Central memory CD8-positive, alpha-beta T cell (primary cell): ENCODE data around the gene H2AZ2.
A peak's percentile ranks its signal among the peaks of the same experiment; 100 is the strongest.

Experiments
- ATAC-seq: fragments of 150-1000 bp; cut with Tn5 transposase; replicated peaks from 2 replicates; pipeline ENCODE4 v1.10.0; 2022; ENCODE audit warnings: mild to moderate bottlenecking, moderate FRiP score, moderate number of reproducible peaks; ENCODE audit not compliant: poor library complexity, severe bottlenecking; ENCODE audit errors: extremely low read depth
- DNase-seq, 2 donors: peaks; one replicate each; pipeline ENCODE4 v3.0.0; 2021; ENCODE audit warnings: low spot score in 2 of 2
- H3K27ac Mint-ChIP-seq: one replicate; pipeline ENCODE4 v1.8.0; 2022; ENCODE audit warnings: low read depth, mild to moderate bottlenecking, moderate library complexity, mixed read lengths
- H3K27me3 Mint-ChIP-seq: one replicate; pipeline ENCODE4 v1.8.0; 2022; ENCODE audit warnings: mixed read lengths
- H3K36me3 Mint-ChIP-seq: one replicate; pipeline ENCODE4 v1.8.0; 2022; ENCODE audit warnings: mild to moderate bottlenecking, moderate library complexity, mixed read lengths; ENCODE audit not compliant: insufficient read depth
- H3K4me1 Mint-ChIP-seq: one replicate; pipeline ENCODE4 v1.8.0; 2022; ENCODE audit warnings: mixed read lengths
- H3K4me3 Mint-ChIP-seq: one replicate; pipeline ENCODE4 v1.8.0; 2022; ENCODE audit warnings: mild to moderate bottlenecking, moderate library complexity, mixed read lengths
- H3K9me3 Mint-ChIP-seq: one replicate; pipeline ENCODE4 v1.8.0; 2022; ENCODE audit warnings: mixed read lengths

H2AZ2 gene

GRCh38 chr7:44847920-44848634 lies at the start of gene H2AZ2:
Gene H2AZ2 (minus strand): TSS chr7:44848087. CDS start chr7:44847971, 116 bp downstream.
- DNase-seq (peak; percentile 97 to 99), ATAC-seq (peak; percentile 77)
- H3K27me3 Mint-ChIP-seq: no peaks in the 10 kb centered on the region
- H3K9me3 Mint-ChIP-seq: no peaks in the 10 kb centered on the region
- H3K4me3 Mint-ChIP-seq: peak within 1 kb of the TSS; percentile 83
- peaks cover 26% of the 10 kb centered on the region for H3K4me1 Mint-ChIP-seq
- H3K36me3 Mint-ChIP-seq: peaks cover 32% of the 10 kb centered on the region
- peak within 1 kb of the TSS; percentile 95 for H3K27ac Mint-ChIP-seq

- H3K27me3 Mint-ChIP-seq: no peaks in the 10 kb centered on the region
- DNase-seq: no peak
- H3K9me3 Mint-ChIP-seq: no peaks in the 10 kb centered on the region
- no peak overlapping the region for H3K4me3 Mint-ChIP-seq
- H3K27ac Mint-ChIP-seq: no peak overlapping the region
- no peak for ATAC-seq
- H3K4me1 Mint-ChIP-seq: peaks cover 28% of the 10 kb centered on the region
- no peaks in the 10 kb centered on the region for H3K36me3 Mint-ChIP-seq
These were observed 49.4 kb upstream of the H2AZ2 start for GRCh38 chr7:44897309-44897708.

- Mint-ChIP-seq H3K4me1 (peaks cover 46% of the 10 kb centered on the region), H3K9me3 (no peaks in the 10 kb centered on the region), H3K4me3 (no peak overlapping the region), H3K27me3 (no peaks in the 10 kb centered on the region), H3K27ac (peak overlapping the region; percentile 67), H3K36me3 (peaks cover 2% of the 10 kb centered on the region)
- ATAC-seq (no peak), DNase-seq (no peak)
These were observed 47.1 kb upstream of the H2AZ2 start for GRCh38 chr7:44894888-44895580.

GRCh38 chr7:44893710-44894234 lies 45.9 kb upstream of the H2AZ2 start:
- Mint-ChIP-seq H3K27me3 (no peaks in the 10 kb centered on the region), H3K4me3 (no peak overlapping the region), H3K9me3 (no peaks in the 10 kb centered on the region), H3K27ac (peak overlapping the region; percentile 100), H3K36me3 (peaks cover 2% of the 10 kb centered on the region), H3K4me1 (peaks cover 51% of the 10 kb centered on the region)
- ATAC-seq (no peak), DNase-seq (no peak)

GRCh38 chr7:44891791-44892190 lies 43.9 kb upstream of the H2AZ2 start:
- no peak for ATAC-seq
- no peak for DNase-seq
- Mint-ChIP-seq H3K4me1 (peaks cover 49% of the 10 kb centered on the region), H3K27ac (peak overlapping the region; percentile 100), H3K9me3 (no peaks in the 10 kb centered on the region), H3K36me3 (peaks cover 2% of the 10 kb centered on the region), H3K27me3 (no peaks in the 10 kb centered on the region), H3K4me3 (peak overlapping the region; percentile 64)

GRCh38 chr7:44891372-44891771 lies 43.5 kb upstream of the H2AZ2 start:
- ATAC-seq (peak; percentile 99), DNase-seq (peak; percentile 19 to 66)
- Mint-ChIP-seq H3K9me3 (no peaks in the 10 kb centered on the region), H3K36me3 (peaks cover 2% of the 10 kb centered on the region), H3K27me3 (no peaks in the 10 kb centered on the region), H3K4me1 (peaks cover 49% of the 10 kb centered on the region), H3K27ac (peak overlapping the region; percentile 100), H3K4me3 (peak overlapping the region; percentile 64)

GRCh38 chr7:44889086-44889781 lies 41.3 kb upstream of the H2AZ2 start:
- Mint-ChIP-seq H3K36me3 (peaks cover 18% of the 10 kb centered on the region), H3K4me3 (no peak overlapping the region), H3K27ac (peak overlapping the region; percentile 100), H3K27me3 (no peaks in the 10 kb centered on the region), H3K4me1 (peaks cover 54% of the 10 kb centered on the region), H3K9me3 (no peaks in the 10 kb centered on the region)
- ATAC-seq: no peak
- DNase-seq: no peak

GRCh38 chr7:44887293-44887692 lies 39.4 kb upstream of the H2AZ2 start:
- Mint-ChIP-seq H3K36me3 (peaks cover 21% of the 10 kb centered on the region), H3K4me1 (peaks cover 46% of the 10 kb centered on the region), H3K4me3 (no peak overlapping the region), H3K9me3 (no peaks in the 10 kb centered on the region), H3K27me3 (no peaks in the 10 kb centered on the region), H3K27ac (peak overlapping the region; percentile 100)
- DNase-seq (no peak), ATAC-seq (no peak)

- Mint-ChIP-seq H3K27ac (peak within 1 kb of the TSS; percentile 100), H3K4me1 (peaks cover 39% of the 10 kb centered on the region), H3K27me3 (no peaks in the 10 kb centered on the region), H3K9me3 (no peaks in the 10 kb centered on the region), H3K36me3 (peaks cover 19% of the 10 kb centered on the region), H3K4me3 (peak within 1 kb of the TSS; percentile 95)
- DNase-seq (peak; percentile 91 to 96), ATAC-seq (peak; percentile 91)
These were observed 37.8 kb upstream of the H2AZ2 start, which contains the start of gene PURB for GRCh38 chr7:44885394-44886317. Gene PURB (minus strand): TSS chr7:44885530. CDS start chr7:44885348, 182 bp downstream.

GRCh38 chr7:44884621-44885393 lies 36.9 kb upstream of the H2AZ2 start:
- Mint-ChIP-seq H3K4me1 (peaks cover 46% of the 10 kb centered on the region), H3K9me3 (no peaks in the 10 kb centered on the region), H3K27ac (peak overlapping the region; percentile 100), H3K27me3 (no peaks in the 10 kb centered on the region), H3K36me3 (peaks cover 19% of the 10 kb centered on the region), H3K4me3 (peak overlapping the region; percentile 95)
- DNase-seq (peak; percentile 54 to 64), ATAC-seq (peak; percentile 24)

GRCh38 chr7:44883961-44884620 lies 36.2 kb upstream of the H2AZ2 start:
- ATAC-seq (no peak), DNase-seq (no peak)
- H3K9me3 Mint-ChIP-seq: no peaks in the 10 kb centered on the region
- H3K27ac Mint-ChIP-seq: peak overlapping the region; percentile 100
- H3K36me3 Mint-ChIP-seq: peaks cover 19% of the 10 kb centered on the region
- no peaks in the 10 kb centered on the region for H3K27me3 Mint-ChIP-seq
- peaks cover 46% of the 10 kb centered on the region for H3K4me1 Mint-ChIP-seq
- peak overlapping the region; percentile 95 for H3K4me3 Mint-ChIP-seq
